Lower leg skin (tissue), 3 donors: ENCODE measurements around the gene CELF2.

Experiments used
- POLR2A ChIP-seq, 2 donors: fragments of 450-650 bp; IDR thresholded peaks; one replicate each; pipeline ENCODE4 v1.6.1; 2016 to 2017; ENCODE audit warnings: antibody characterized with exemption in 2 of 2, mild to moderate bottlenecking in 1 of 2, moderate library complexity in 1 of 2
- TF ChIP-seq, protein P1 (sequence below), 3 donors: fragments of 450-650 bp; IDR thresholded peaks; one replicate each; pipeline ENCODE4 v1.5.1; 2016; ENCODE audit warnings: antibody characterized with exemption in 3 of 3, mild to moderate bottlenecking in 3 of 3, moderate library complexity in 2 of 3

DNA sequence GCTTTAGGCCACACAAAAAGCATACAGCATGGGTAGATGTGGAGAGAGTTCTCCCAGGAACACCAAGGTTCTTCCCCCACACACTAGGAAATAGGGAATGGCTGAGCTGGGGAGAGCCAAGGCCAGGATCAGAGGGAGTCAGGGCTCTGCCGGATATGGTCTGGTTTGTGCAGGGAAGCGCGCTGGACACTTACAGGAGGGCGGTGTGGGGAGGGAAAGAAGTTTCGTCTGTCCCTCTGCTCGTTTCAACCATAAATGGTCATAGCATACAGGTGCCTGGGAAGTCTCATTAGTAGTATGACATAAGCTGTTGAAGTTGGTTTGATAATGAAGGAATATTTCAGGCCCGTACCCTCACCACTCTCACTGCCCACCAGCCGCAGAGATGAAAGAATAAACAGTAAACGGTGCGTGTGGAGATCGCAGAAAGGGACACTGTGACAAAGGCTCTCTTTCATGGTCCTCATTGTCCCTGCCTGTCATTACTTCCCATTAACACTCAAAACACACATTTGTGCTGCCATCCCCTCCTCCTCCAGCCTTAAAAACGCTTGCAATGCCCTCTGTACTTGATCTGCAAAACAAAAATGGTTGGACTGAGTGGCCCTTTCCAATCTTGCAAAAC is 207.2 kb downstream of the CELF2 start:
- TF ChIP-seq, protein P1, sequence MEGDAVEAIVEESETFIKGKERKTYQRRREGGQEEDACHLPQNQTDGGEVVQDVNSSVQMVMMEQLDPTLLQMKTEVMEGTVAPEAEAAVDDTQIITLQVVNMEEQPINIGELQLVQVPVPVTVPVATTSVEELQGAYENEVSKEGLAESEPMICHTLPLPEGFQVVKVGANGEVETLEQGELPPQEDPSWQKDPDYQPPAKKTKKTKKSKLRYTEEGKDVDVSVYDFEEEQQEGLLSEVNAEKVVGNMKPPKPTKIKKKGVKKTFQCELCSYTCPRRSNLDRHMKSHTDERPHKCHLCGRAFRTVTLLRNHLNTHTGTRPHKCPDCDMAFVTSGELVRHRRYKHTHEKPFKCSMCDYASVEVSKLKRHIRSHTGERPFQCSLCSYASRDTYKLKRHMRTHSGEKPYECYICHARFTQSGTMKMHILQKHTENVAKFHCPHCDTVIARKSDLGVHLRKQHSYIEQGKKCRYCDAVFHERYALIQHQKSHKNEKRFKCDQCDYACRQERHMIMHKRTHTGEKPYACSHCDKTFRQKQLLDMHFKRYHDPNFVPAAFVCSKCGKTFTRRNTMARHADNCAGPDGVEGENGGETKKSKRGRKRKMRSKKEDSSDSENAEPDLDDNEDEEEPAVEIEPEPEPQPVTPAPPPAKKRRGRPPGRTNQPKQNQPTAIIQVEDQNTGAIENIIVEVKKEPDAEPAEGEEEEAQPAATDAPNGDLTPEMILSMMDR (IDR thresholded peaks at IDR 0.05) = no peak
- no peak for TF ChIP-seq POLR2A (IDR thresholded peaks at IDR 0.05)
